Stimulated activated effector memory CD8-positive, alpha-beta T cell treated with anti-CD3 and anti-CD28 coated beads, Interleukin-12 subunit alpha, Interleukin-12 subunit beta, amount 100 ng/mL, for 72 hours (primary cell): Measurements from ENCODE around the gene PROKR1.

Experiments used
- ATAC-seq: fragments of 150-1000 bp; cut with Tn5 transposase; 2 replicates; pipeline ENCODE4 v1.10.0; 2021
- DNase-seq, 2 donors: peaks; one replicate each; pipeline ENCODE4 v3.0.0; 2021 to 2022; ENCODE audit warnings: low spot score in 2 of 2
- H3K27ac Mint-ChIP-seq: one replicate; pipeline ENCODE4 v1.8.0; 2022; ENCODE audit warnings: mild to moderate bottlenecking, mixed read lengths
- H3K36me3 Mint-ChIP-seq: one replicate; pipeline ENCODE4 v1.8.0; 2022; ENCODE audit warnings: mild to moderate bottlenecking, mixed read lengths
- H3K4me1 Mint-ChIP-seq: one replicate; pipeline ENCODE4 v1.8.0; 2022; ENCODE audit warnings: mixed read lengths
- H3K4me3 Mint-ChIP-seq: one replicate; pipeline ENCODE4 v1.8.0; 2022; ENCODE audit warnings: mild to moderate bottlenecking, mixed read lengths
- H3K9me3 Mint-ChIP-seq: one replicate; pipeline ENCODE4 v1.8.0; 2022; ENCODE audit warnings: mixed read lengths

PROKR1 gene

GRCh38 chr2:68637047-68637446 is 6.3 kb upstream of the PROKR1 start:
- ATAC-seq (no peak), DNase-seq (no peak)
- Mint-ChIP-seq H3K36me3 (no peaks in the 10 kb centered on the region), H3K4me3 (no peak overlapping the region), H3K9me3 (peaks cover 2% of the 10 kb centered on the region), H3K4me1 (no peaks in the 10 kb centered on the region), H3K27ac (no peak overlapping the region)

GRCh38 chr2:68643874-68644485 is 601 bp downstream of the PROKR1 start:
- peak overlapping the region; percentile 33 for H3K4me3 Mint-ChIP-seq
- no peak overlapping the region for H3K27ac Mint-ChIP-seq

DNA sequence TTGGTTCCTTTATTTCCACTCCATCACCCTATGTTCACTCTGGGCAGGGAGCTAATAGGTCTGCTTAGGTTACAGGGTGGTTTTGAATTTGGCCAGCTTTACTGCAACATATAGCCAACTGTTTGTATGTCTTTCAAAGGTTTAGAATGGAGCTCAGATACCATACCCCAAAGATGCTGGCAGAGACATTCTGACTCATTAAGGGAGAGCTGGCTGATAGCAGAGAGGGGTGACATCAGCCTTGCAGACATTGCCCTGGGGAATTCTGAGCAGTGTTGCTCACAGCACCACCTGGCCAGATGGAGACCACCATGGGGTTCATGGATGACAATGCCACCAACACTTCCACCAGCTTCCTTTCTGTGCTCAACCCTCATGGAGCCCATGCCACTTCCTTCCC is 2.1 kb downstream of the PROKR1 start:
- ATAC-seq, result peak; percentile 81
- DNase-seq, result no peak
- Mint-ChIP-seq H3K36me3 (no peaks in the 10 kb centered on the region), H3K27ac (no peak overlapping the region), H3K4me3 (no peak overlapping the region), H3K9me3 (peaks cover 2% of the 10 kb centered on the region), H3K4me1 (peaks cover 14% of the 10 kb centered on the region)

More at GRCh38 chr2:68643874-68644485, 601 bp downstream of the PROKR1 start:
- Mint-ChIP-seq H3K4me1 (peaks cover 14% of the 10 kb centered on the region), H3K36me3 (no peaks in the 10 kb centered on the region), H3K9me3 (peaks cover 2% of the 10 kb centered on the region)
- DNase-seq (no peak), ATAC-seq (no peak)

- ATAC-seq, result no peak
Measured at GRCh38 chr2:68646303-68646702, 2.9 kb downstream of the PROKR1 start.

GRCh38 chr2:68650645-68651044 is 7.3 kb downstream of the PROKR1 start:
- DNase-seq (no peak), ATAC-seq (no peak)
- Mint-ChIP-seq H3K27ac (no peak overlapping the region), H3K36me3 (peaks cover 11% of the 10 kb centered on the region), H3K4me1 (peaks cover 30% of the 10 kb centered on the region), H3K4me3 (no peak overlapping the region), H3K9me3 (no peaks in the 10 kb centered on the region)

More at GRCh38 chr2:68646303-68646702, 2.9 kb downstream of the PROKR1 start:
- H3K4me3 Mint-ChIP-seq, result no peak overlapping the region
- H3K4me1 Mint-ChIP-seq, result peaks cover 20% of the 10 kb centered on the region
- DNase-seq, result no peak
- no peaks in the 10 kb centered on the region for H3K9me3 Mint-ChIP-seq
- no peaks in the 10 kb centered on the region for H3K36me3 Mint-ChIP-seq
- no peak overlapping the region for H3K27ac Mint-ChIP-seq

DNA sequence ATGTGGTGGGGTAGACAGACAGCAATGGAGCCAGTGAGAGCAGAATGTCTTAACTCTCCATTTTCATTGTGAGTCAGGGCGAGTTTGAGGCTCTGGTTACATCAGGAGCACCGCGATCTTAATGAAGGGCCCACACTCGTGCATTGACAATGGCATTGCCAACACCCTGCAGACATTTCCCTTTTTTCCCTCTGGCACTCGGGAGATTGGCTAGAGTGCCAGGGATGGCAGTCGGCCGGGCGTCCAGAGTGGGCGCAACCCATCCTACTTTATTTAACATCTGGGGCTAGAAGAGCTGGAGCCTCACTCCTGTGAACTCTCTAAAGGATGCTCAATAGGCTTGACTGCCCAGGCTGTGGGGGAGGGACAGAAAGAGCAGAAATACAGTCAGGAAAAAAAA is 9.7 kb downstream of the PROKR1 start:
- Mint-ChIP-seq H3K9me3 (no peaks in the 10 kb centered on the region), H3K27ac (peak overlapping the region; percentile 66), H3K36me3 (peaks cover 11% of the 10 kb centered on the region), H3K4me3 (peak overlapping the region; percentile 41), H3K4me1 (peaks cover 28% of the 10 kb centered on the region)
- peak in 1 of 2 donors; percentile 59 for DNase-seq
- peak; percentile 68 for ATAC-seq

GRCh38 chr2:68653538-68653982 is 10.2 kb downstream of the PROKR1 start:
- H3K4me1 Mint-ChIP-seq, result peaks cover 28% of the 10 kb centered on the region
- H3K27ac Mint-ChIP-seq, result peak overlapping the region; percentile 66
- peak overlapping the region; percentile 41 for H3K4me3 Mint-ChIP-seq
- DNase-seq, result peak; percentile 38 to 82
- peak; percentile 95 for ATAC-seq
- no peaks in the 10 kb centered on the region for H3K9me3 Mint-ChIP-seq
- peaks cover 11% of the 10 kb centered on the region for H3K36me3 Mint-ChIP-seq

DNA sequence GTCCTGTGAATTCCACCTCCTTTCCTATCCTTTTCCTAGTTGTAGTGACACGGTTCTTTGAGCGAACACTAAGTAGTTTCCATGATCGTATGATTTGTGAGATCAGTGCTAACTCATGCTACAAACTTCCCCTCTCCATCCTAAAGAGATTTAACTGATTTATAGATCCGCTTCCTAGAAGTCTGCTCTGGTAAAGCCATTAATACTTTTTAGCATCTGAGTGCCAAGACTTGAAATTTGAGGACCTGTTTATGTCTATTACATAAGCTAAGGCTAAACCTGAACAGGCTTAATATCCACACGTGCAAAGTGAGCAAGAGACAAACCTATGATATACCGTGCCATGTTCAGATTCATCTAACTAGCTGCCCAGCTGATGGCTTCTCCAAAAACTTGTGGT is 14.9 kb downstream of the PROKR1 start:
- Mint-ChIP-seq H3K36me3 (peaks cover 7% of the 10 kb centered on the region), H3K9me3 (no peaks in the 10 kb centered on the region), H3K4me1 (peaks cover 12% of the 10 kb centered on the region), H3K27ac (no peak overlapping the region), H3K4me3 (no peak overlapping the region)
- ATAC-seq (no peak), DNase-seq (no peak)

DNA sequence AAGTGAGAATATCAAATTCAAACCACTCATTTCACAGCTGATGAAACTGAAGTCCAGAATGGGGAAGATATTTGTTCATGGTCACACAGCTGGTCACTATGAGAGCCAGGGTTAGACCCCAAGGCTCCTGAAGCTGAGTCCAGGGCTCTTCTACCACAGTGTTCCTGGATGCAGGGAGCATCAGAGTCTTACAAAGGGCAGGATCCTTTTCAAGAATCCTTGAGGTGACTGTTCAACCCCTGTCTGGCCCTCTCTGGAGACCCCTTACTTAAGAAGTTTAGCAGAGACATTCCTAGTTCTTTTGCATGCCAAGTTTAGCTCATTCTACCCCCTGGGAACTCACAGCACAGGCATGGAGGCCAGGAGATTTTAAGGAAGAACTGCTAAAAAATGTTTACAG is 15.7 kb downstream of the PROKR1 start:
- H3K4me1 Mint-ChIP-seq, result peaks cover 8% of the 10 kb centered on the region
- no peak overlapping the region for H3K4me3 Mint-ChIP-seq
- H3K36me3 Mint-ChIP-seq, result no peaks in the 10 kb centered on the region
- ATAC-seq, result no peak
- DNase-seq, result no peak
- no peaks in the 10 kb centered on the region for H3K9me3 Mint-ChIP-seq
- no peak overlapping the region for H3K27ac Mint-ChIP-seq

DNA sequence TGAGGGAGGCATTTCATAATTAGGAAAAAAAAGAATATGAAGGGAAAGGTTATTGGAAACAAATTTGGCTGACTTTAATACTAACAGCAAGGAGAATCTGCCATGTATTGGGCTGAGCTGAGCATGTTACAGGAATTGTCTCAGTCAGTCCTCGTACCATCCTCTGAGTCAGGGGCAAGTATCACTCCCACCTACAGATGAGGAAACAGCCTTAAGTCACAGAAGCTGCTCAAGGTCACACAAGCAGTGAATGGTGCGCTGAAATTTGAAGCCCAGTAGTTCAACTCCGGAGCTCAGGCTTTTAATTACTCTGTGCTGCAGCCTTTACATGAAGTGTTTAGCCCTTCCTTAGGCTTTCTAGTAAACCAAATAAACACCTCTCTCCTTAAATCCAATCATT is 17.3 kb downstream of the PROKR1 start:
- no peaks in the 10 kb centered on the region for H3K9me3 Mint-ChIP-seq
- DNase-seq (no peak), ATAC-seq (peak; percentile 71)
- no peaks in the 10 kb centered on the region for H3K36me3 Mint-ChIP-seq
- H3K4me3 Mint-ChIP-seq, result no peak overlapping the region
- H3K27ac Mint-ChIP-seq, result no peak overlapping the region
- peaks cover 6% of the 10 kb centered on the region for H3K4me1 Mint-ChIP-seq

GRCh38 chr2:68662466-68662865 is 19.1 kb downstream of the PROKR1 start:
- Mint-ChIP-seq H3K36me3 (no peaks in the 10 kb centered on the region), H3K9me3 (peaks cover 3% of the 10 kb centered on the region), H3K4me1 (peaks cover 6% of the 10 kb centered on the region), H3K27ac (no peak overlapping the region), H3K4me3 (no peak overlapping the region)
- ATAC-seq, result no peak
- no peak for DNase-seq

DNA sequence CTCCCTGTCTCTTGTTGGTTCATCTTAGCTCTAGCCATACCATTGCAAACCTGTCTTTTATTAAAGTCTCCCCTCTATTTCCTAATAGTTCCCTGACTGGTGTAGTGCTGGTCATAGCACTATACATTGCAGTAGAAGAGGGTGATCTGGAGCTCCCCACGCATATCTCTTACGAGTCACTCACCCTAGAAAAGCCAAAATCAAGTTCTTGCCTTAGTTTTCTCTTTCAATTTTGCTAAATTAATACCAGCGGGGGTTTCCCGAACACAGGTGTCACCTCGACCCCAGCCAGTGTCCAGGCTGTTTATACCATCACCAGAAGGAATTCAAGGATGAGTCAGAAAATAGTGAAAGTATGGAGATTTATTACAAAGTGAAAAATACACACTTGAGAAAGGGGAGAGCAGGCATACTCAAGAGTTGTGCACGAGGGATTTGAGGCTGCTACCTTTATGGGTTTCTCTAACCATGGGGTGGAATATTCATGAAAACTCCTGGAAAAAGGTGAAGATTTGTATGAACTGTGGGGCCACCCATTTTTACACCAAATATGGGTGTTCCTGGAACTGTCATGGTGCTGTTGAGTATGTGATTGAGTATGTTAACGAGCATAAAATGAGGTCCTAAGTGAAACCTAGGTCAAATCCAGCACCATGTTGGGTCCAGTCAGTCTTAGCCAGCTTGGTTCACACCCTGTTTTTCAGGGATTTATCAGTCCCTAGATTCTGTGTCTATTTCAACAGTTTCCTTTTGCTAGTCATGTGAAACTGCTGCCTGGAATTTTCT is 20.2 kb downstream of the PROKR1 start:
- no peaks in the 10 kb centered on the region for H3K36me3 Mint-ChIP-seq
- DNase-seq, result no peak
- peaks cover 6% of the 10 kb centered on the region for H3K4me1 Mint-ChIP-seq
- H3K4me3 Mint-ChIP-seq, result no peak overlapping the region
- H3K27ac Mint-ChIP-seq, result no peak overlapping the region
- ATAC-seq, result peak; percentile 72
- peaks cover 3% of the 10 kb centered on the region for H3K9me3 Mint-ChIP-seq

GRCh38 chr2:68667371-68667770 is 24.0 kb downstream of the PROKR1 start:
- Mint-ChIP-seq H3K4me3 (no peak overlapping the region), H3K36me3 (no peaks in the 10 kb centered on the region), H3K4me1 (peaks cover 6% of the 10 kb centered on the region), H3K27ac (no peak overlapping the region), H3K9me3 (peaks cover 3% of the 10 kb centered on the region)
- ATAC-seq (no peak), DNase-seq (no peak)

DNA sequence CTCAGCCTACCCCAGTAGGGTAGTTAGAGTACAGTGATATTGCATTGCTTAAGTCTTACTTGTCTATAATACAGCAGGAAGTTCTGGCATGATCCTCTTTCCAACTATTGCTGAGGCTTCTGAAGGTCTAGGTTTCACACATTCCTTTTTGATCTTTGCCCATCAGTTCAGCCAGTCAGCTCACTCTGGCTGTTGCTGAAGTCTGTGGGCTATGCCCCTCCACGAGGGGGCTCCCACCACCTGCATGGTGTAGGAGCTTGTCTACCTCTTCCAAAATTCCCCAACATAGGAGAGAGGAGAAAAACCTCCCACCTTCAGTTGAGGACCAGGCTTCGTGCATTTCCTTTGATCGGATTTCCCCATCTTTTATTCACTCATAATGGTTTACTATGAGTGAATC is 26.3 kb downstream of the PROKR1 start:
- Mint-ChIP-seq H3K4me1 (no peaks in the 10 kb centered on the region), H3K36me3 (no peaks in the 10 kb centered on the region), H3K4me3 (no peak overlapping the region), H3K9me3 (peaks cover 3% of the 10 kb centered on the region), H3K27ac (no peak overlapping the region)
- ATAC-seq, result no peak
- no peak for DNase-seq

- peaks cover 2% of the 10 kb centered on the region for H3K9me3 Mint-ChIP-seq
- no peak overlapping the region for H3K4me3 Mint-ChIP-seq
- H3K27ac Mint-ChIP-seq, result no peak overlapping the region
- DNase-seq, result no peak
- H3K4me1 Mint-ChIP-seq, result no peaks in the 10 kb centered on the region
- no peak for ATAC-seq
- no peaks in the 10 kb centered on the region for H3K36me3 Mint-ChIP-seq
Measured at GRCh38 chr2:68671961-68672360, 28.6 kb downstream of the PROKR1 start.

GRCh38 chr2:68673631-68674030 is 30.3 kb downstream of the PROKR1 start:
- DNase-seq (no peak), ATAC-seq (no peak)
- Mint-ChIP-seq H3K27ac (no peak overlapping the region), H3K4me3 (no peak overlapping the region), H3K4me1 (no peaks in the 10 kb centered on the region), H3K9me3 (no peaks in the 10 kb centered on the region), H3K36me3 (no peaks in the 10 kb centered on the region)
